CD4-positive, alpha-beta T cell treated with Interleukin-17A for 1 hour (primary cell): Measurements from ENCODE around the gene IMPDH2.
"Not testable (repeated sequence)": the region's sequence is repeated elsewhere in the genome, so short reads cannot be mapped to it uniquely, and the experiment has no call there.

ENCODE experiments used
- DNase-seq: peaks from one replicate; pipeline ENCODE4 v3.0.0-alpha.2; 2020

Gene IMPDH2

GRCh38 chr3:49021213-49021812 is 7.9 kb downstream of the IMPDH2 start:
- peak; percentile 99 for DNase-seq

- DNase-seq, result peak; percentile 48
These were observed 8.6 kb downstream of the IMPDH2 start for GRCh38 chr3:49020330-49021212.

- DNase-seq, result no peak
These were observed 9.3 kb downstream of the IMPDH2 start for GRCh38 chr3:49019941-49020329.

GRCh38 chr3:49018707-49019006 is 10.5 kb downstream of the IMPDH2 start:
- no peak for DNase-seq

- peak; percentile 73 for DNase-seq
These were observed 11.1 kb downstream of the IMPDH2 start, which contains the start of gene DALRD3 for GRCh38 chr3:49017971-49018706. DALRD3 (minus strand) TSS chr3:49018580; CDS start chr3:49018564, 16 bp downstream.

- no peak for DNase-seq
These were observed 11.8 kb downstream of the IMPDH2 start for GRCh38 chr3:49017229-49017970.

GRCh38 chr3:49016414-49017228 is 12.6 kb downstream of the IMPDH2 start:
- DNase-seq, result no peak

GRCh38 chr3:49015765-49016164 is 13.4 kb downstream of the IMPDH2 start:
- DNase-seq, result no peak

- DNase-seq, result no peak
These were observed 14.1 kb downstream of the IMPDH2 start for GRCh38 chr3:49015072-49015471.

GRCh38 chr3:49013738-49014660 is 15.2 kb downstream of the IMPDH2 start:
- DNase-seq, result peak; percentile 65

- no peak for DNase-seq
These were observed 16.0 kb downstream of the IMPDH2 start for GRCh38 chr3:49013113-49013737.

- no peak for DNase-seq
These were observed 16.7 kb downstream of the IMPDH2 start for GRCh38 chr3:49012441-49013017.

GRCh38 chr3:49009396-49009795 is 19.8 kb downstream of the IMPDH2 start:
- DNase-seq, result no peak

- not testable (repeated sequence) for DNase-seq
These were observed 20.6 kb downstream of the IMPDH2 start for GRCh38 chr3:49008627-49009026.

GRCh38 chr3:49007771-49008528 is 21.2 kb downstream of the IMPDH2 start:
- peak; percentile 92 for DNase-seq

- DNase-seq, result peak; percentile 98
These were observed 22.0 kb downstream of the IMPDH2 start, which contains the start of gene WDR6 for GRCh38 chr3:49007068-49007770. WDR6 (plus strand) TSS chr3:49007391; CDS start chr3:49007432, 41 bp downstream.

- DNase-seq, result no peak
These were observed 22.7 kb downstream of the IMPDH2 start for GRCh38 chr3:49006408-49007067.

- no peak for DNase-seq
These were observed 23.2 kb downstream of the IMPDH2 start for GRCh38 chr3:49005998-49006397.
